Choroid plexus epithelial cell (primary cell): ENCODE results near the gene STATH.
"Not testable (repeated sequence)": the region's sequence is repeated elsewhere in the genome, so short reads cannot be mapped to it uniquely, and the experiment has no call there.

ENCODE experiments used
- DNase-seq: peaks from one replicate; pipeline ENCODE4 v3.0.0-alpha.2; 2010; ENCODE audit warnings: low read depth
- H3K4me3 ChIP-seq: 2 replicates; pipeline ENCODE4 v1.5.1; 2011; ENCODE audit warnings: low read depth, mild to moderate bottlenecking, control low read depth, low read length, moderate library complexity
- CTCF ChIP-seq: conservative IDR thresholded peaks from 2 replicates; pipeline ENCODE4 v1.5.1; 2011; ENCODE audit warnings: low read depth, mild to moderate bottlenecking, control low read depth, inconsistent platforms, low read length, moderate library complexity

STATH gene

DNA sequence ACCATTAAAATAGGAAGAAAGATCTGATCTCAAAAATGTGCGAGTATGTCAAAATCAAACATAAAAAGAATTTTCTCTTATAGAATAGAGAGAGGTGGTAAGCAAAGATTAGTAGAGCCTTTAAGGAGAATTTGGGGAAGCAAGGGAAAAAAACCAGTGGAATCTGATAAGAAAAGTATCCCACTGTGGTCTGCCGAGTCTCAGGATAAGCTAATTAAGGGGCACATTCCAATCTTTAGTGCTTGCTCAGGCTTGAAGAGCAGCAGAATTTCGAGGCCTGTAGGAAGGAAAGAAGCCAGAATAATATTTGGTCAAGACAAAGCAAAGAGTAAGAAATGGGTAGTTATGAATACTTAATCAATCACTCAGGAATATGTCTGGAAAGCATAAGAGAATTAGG is 13.0 kb downstream of the STATH start:
- no peak for TF ChIP-seq CTCF
- no peak overlapping the region for H3K4me3 ChIP-seq
- DNase-seq, result no peak

DNA sequence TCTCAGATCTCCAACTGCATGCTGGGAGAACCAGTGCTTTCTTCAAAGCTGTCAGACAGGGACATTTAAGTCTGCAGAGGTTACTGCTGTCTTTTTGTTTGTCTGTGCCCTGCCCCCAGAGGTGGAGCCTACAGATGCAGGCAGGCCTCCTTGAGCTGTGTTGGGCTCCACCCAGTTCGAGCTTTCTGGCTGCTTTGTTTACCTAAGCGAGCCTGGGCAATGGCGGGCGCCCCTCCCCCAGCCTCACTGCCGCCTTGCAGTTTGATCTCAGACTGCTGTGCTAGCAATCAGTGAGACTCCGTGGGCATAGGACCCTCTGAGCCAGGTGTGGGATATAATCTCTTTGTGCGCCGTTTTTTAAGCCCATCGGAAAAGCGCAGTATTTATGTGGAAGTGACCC is 23.2 kb downstream of the STATH start:
- H3K4me3 ChIP-seq, DNase-seq: not testable (repeated sequence)

- no peak overlapping the region for H3K4me3 ChIP-seq
- no peak for TF ChIP-seq CTCF
- no peak for DNase-seq
Observed at GRCh38 chr4:70023218-70023617, 27.5 kb downstream of the STATH start.

DNA sequence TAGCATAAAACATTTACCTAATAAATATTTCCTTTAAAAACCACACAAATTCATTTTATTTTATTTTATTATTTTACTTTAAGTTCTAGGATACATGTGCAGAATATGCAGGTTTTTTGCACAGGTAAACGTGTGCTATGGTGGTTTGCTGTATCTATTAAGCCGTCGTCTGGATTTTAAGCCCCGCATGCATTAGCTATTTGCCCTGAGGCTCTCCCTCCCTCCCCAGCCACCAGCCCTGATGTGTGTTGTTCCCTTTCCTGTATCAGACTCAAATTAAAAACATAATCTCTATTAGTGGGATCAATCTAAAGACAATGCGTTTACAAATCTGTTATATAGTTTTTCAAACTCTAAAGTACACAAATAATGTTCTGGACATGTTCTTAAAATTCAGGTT is 31.2 kb downstream of the STATH start:
- no peak for DNase-seq
- no peak overlapping the region for H3K4me3 ChIP-seq
- no peak for TF ChIP-seq CTCF

GRCh38 chr4:70028159-70028558 is 32.4 kb downstream of the STATH start, which contains the start of gene HTN3:
Gene HTN3 (plus strand): TSS chr4:70028459. CDS start chr4:70030741, 2,282 bp downstream.
- not testable (repeated sequence) for H3K4me3 ChIP-seq, DNase-seq

DNA sequence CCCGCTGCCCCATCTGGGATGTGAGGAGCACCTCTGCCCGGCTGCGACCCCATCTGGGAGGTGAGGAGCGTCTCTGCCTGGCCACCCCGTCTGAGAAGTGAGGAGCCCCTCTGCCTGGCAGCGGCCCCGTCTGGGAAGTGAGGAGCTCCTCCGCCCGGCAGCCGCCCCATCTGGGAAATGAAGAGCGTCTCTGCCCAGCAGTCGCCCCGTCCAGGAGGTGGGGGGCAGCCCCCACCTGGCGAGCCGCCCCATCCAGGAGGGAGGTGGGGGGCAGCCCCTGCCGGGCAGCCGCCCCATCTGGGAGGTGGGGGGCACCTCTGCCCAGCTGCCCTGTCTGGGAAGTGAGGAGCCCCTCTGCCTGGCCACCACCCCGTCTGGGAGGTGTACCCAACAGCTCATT is 41.8 kb downstream of the STATH start:
- H3K4me3 ChIP-seq, DNase-seq: not testable (repeated sequence)

- not testable (repeated sequence) for DNase-seq, H3K4me3 ChIP-seq
Observed at GRCh38 chr4:70039928-70040327, 44.2 kb downstream of the STATH start.

DNA sequence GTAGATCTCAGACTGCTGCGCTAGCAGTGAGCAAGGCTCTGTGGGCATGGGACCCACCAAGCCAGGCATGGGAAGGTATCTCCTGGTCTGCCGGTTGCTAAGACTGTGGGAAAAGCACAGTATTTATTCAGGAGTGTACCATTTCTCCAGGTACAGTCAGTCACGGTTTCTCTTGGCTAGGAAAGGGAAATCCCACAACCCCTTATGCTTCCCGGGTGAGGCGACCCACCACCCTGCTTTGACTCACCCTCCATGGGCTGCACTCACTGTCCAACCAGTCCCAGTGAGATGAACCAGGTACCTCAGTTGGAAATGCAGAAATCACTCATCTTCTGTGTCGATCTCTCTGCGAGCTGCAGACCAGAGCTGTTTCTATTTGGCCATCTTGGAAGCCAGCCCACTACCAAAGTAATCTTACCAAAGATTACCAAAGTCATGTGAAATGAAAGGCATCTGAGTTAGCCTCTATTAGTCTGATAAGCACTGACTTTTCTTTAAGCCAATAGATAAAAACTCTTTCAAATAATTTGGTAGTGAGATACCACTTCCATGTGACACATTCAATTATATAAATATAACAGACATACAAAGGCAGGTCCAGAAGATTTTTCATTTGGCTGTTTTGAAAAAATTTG is 46.0 kb downstream of the STATH start:
- no peak for DNase-seq
- no peak for TF ChIP-seq CTCF
- H3K4me3 ChIP-seq, result no peak overlapping the region

DNA sequence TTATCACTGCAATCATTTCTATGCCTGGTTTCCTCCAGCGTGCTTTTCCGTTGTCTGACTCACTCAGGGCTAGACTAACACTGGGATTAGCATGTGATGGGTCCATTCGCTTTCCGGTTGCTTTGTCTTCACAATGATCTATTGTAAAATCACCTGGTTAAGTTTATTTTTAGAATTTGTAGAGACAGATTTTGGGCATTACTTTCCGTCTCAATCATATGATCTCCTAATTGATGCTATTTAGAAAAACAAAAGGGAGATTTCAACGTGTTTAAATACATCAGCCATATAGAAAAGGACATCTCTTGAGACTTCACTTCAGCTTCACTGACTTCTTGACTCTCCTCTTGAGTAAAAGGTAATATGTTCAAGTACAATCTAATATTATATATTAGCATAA is 54.4 kb downstream of the STATH start, which contains the start of gene HTN1:
HTN1 (plus strand) TSS at position 301 of the 400 bp plus-strand sequence. CDS start 2,639 bp downstream, outside the sequence.
- not testable (repeated sequence) for DNase-seq, H3K4me3 ChIP-seq
